Gastrocnemius medialis (tissue), 4 donors: ENCODE measurements around the gene ACBD3. TPM values are rescaled to one million over a fixed set of nuclear protein-coding genes. Genes with fewer than 3 reads are reported as not detected.

Experiments used
- ATAC-seq, 2 donors: fragments of 150-250 bp; one replicate each; pipeline ENCODE4 v1.9.1; 2016
- DNase-seq, 2 donors: peaks; one replicate each; pipeline ENCODE4 v3.0.0-alpha.2; 2019
- H3K27ac ChIP-seq, 4 donors: fragments of 200-600 bp; sonication (generic); 1 replicate in 1 of 4; 2 replicates in 3 of 4; pipeline ENCODE4 v1.5.1; 2016 to 2018; ENCODE audit warnings: mild to moderate bottlenecking in 2 of 4, moderate library complexity in 1 of 4
- H3K27me3 ChIP-seq, 3 donors: fragments of 200-600 bp; sonication (generic) in 2 of 3; 1 replicate in 1 of 3; 2 replicates in 2 of 3; pipeline versions ENCODE4 v1.5.1 to v1.6.0; 2016 to 2019; ENCODE audit warnings: mild to moderate bottlenecking in 1 of 3, moderate library complexity in 1 of 3
- H3K36me3 ChIP-seq, 2 donors: fragments of 200-600 bp; sonication (generic) in 1 of 2; one replicate each; pipeline ENCODE4 v1.5.1; 2017 to 2018
- H3K4me1 ChIP-seq, 2 donors: fragments of 200-600 bp; sonication (generic) in 1 of 2; one replicate each; pipeline ENCODE4 v1.5.1; 2016 to 2017; ENCODE audit warnings: mild to moderate bottlenecking in 2 of 2
- H3K4me3 ChIP-seq, 4 donors: fragments of 200-600 bp; sonication (generic) in 3 of 4; 1 replicate in 1 of 4; 2 replicates in 3 of 4; pipeline ENCODE4 v1.5.1; 2016 to 2019; ENCODE audit warnings: mild to moderate bottlenecking in 2 of 4
- H3K9me3 ChIP-seq, 3 donors: fragments of 200-600 bp; sonication (generic) in 2 of 3; 1 replicate in 1 of 3; 2 replicates in 2 of 3; pipeline ENCODE4 v1.5.1; 2016 to 2019
- CTCF ChIP-seq, 5 experiments: fragments of 450-650 bp in 3 of 5; fragments of 200-600 bp in 2 of 5; sonication (generic) in 2 of 5; IDR thresholded peaks in 4 of 5; conservative IDR thresholded peaks in 1 of 5; 1 replicate in 4 of 5; 2 replicates in 1 of 5; pipeline ENCODE4 v1.5.1; 2016 to 2019; ENCODE audit warnings: antibody characterized with exemption in 5 of 5, mild to moderate bottlenecking in 3 of 5, moderate library complexity in 3 of 5
- POLR2A ChIP-seq, 2 donors: fragments of 450-650 bp; IDR thresholded peaks; one replicate each; pipeline ENCODE4 v1.6.1; 2017; ENCODE audit warnings: antibody characterized with exemption in 2 of 2, mild to moderate bottlenecking in 2 of 2, moderate library complexity in 2 of 2
- in situ Hi-C, 4 donors: fragments of 200-750 bp; cut with MboI; loops; one replicate each; pipeline versions ENCODE4 v1.15.0 to v1.8.0; 2017; ENCODE audit warnings: low sequenced_read_pairs in 4 of 4
- intact Hi-C: fragments of 100-400 bp; cut with DNase I; formaldehyde crosslinking; loops from one replicate; pipeline ENCODE4 v1.15.1; 2023; ENCODE audit warnings: low total_unique reads
- total RNA-seq, 4 donors: library from RNA; depleted of rRNA; stranded (reverse); fragments of >200 nt; gene quantifications; one replicate each; pipeline versions ENCODE4 v1.1.0 to v1.2.3, GENCODE V29; 2016

Gene ACBD3
- total RNA-seq, 4 donors from 2014 or later = 31.1 to 43.9 (median 36.6) TPM

- Histone ChIP-seq H3K4me1 (no peaks in the 10 kb centered on the region), H3K4me3 (no peak overlapping the region), H3K36me3 (no peaks in the 10 kb centered on the region), H3K27ac (no peak overlapping the region), H3K27me3 (no peaks in the 10 kb centered on the region), H3K9me3 (no peaks in the 10 kb centered on the region)
- in situ Hi-C loops (no loop called here), intact Hi-C loops (no loop called here)
- TF ChIP-seq CTCF (IDR thresholded peaks at IDR 0.05 in 4 of 5, conservative IDR thresholded peaks at IDR 0.05 in 1 of 5) (no peak), POLR2A (IDR thresholded peaks at IDR 0.05) (no peak)
- ATAC-seq (no peak), DNase-seq (no peak)
Measured at GRCh38 chr1:226217273-226217672, 30.7 kb upstream of the ACBD3 start.

- TF ChIP-seq CTCF (IDR thresholded peaks at IDR 0.05 in 4 of 5, conservative IDR thresholded peaks at IDR 0.05 in 1 of 5) (no peak), POLR2A (IDR thresholded peaks at IDR 0.05) (no peak)
- H3K4me1 ChIP-seq = no peaks in the 10 kb centered on the region
- H3K27me3 ChIP-seq = no peaks in the 10 kb centered on the region
- H3K27ac ChIP-seq = no peak overlapping the region
- DNase-seq (no peak), ATAC-seq (no peak)
- in situ Hi-C loops = no loop called here
- H3K4me3 ChIP-seq = no peak overlapping the region
- H3K9me3 ChIP-seq = no peaks in the 10 kb centered on the region
- H3K36me3 ChIP-seq = no peaks in the 10 kb centered on the region
- intact Hi-C loops = no loop called here
Measured at GRCh38 chr1:226216056-226216455, 29.5 kb upstream of the ACBD3 start.

GRCh38 chr1:226215239-226215638, 28.7 kb upstream of the ACBD3 start:
- H3K4me1 ChIP-seq = no peaks in the 10 kb centered on the region
- DNase-seq (no peak), ATAC-seq (no peak)
- no peak overlapping the region for H3K4me3 ChIP-seq
- no peaks in the 10 kb centered on the region for H3K36me3 ChIP-seq
- in situ Hi-C loops (no loop called here), intact Hi-C loops (no loop called here)
- TF ChIP-seq POLR2A (IDR thresholded peaks at IDR 0.05) (no peak), CTCF (IDR thresholded peaks at IDR 0.05 in 4 of 5, conservative IDR thresholded peaks at IDR 0.05 in 1 of 5) (no peak)
- no peaks in the 10 kb centered on the region for H3K9me3 ChIP-seq
- no peak overlapping the region for H3K27ac ChIP-seq
- H3K27me3 ChIP-seq = no peaks in the 10 kb centered on the region

- no peaks in the 10 kb centered on the region for H3K4me1 ChIP-seq
- TF ChIP-seq CTCF (IDR thresholded peaks at IDR 0.05 in 4 of 5, conservative IDR thresholded peaks at IDR 0.05 in 1 of 5) (no peak), POLR2A (IDR thresholded peaks at IDR 0.05) (no peak)
- DNase-seq (no peak), ATAC-seq (no peak)
- H3K4me3 ChIP-seq = no peak overlapping the region
- no peaks in the 10 kb centered on the region for H3K27me3 ChIP-seq
- intact Hi-C loops (no loop called here), in situ Hi-C loops (no loop called here)
- H3K36me3 ChIP-seq = no peaks in the 10 kb centered on the region
- no peak overlapping the region for H3K27ac ChIP-seq
- H3K9me3 ChIP-seq = no peaks in the 10 kb centered on the region
Measured at GRCh38 chr1:226212545-226212944, 26.0 kb upstream of the ACBD3 start.

- Histone ChIP-seq H3K4me3 (no peak overlapping the region), H3K4me1 (no peaks in the 10 kb centered on the region), H3K36me3 (no peaks in the 10 kb centered on the region), H3K27me3 (no peaks in the 10 kb centered on the region), H3K27ac (no peak overlapping the region), H3K9me3 (no peaks in the 10 kb centered on the region)
- ATAC-seq (no peak), DNase-seq (no peak)
- intact Hi-C loops (no loop called here), in situ Hi-C loops (no loop called here)
- no peak for TF ChIP-seq CTCF (IDR thresholded peaks at IDR 0.05 in 4 of 5, conservative IDR thresholded peaks at IDR 0.05 in 1 of 5)
- TF ChIP-seq POLR2A (IDR thresholded peaks at IDR 0.05) = no peak
Measured at GRCh38 chr1:226211181-226211821, 24.8 kb upstream of the ACBD3 start.
